ENCODE data around the gene RRP8. TPM values are rescaled to one million over a fixed set of nuclear protein-coding genes. Genes with fewer than 3 reads are reported as not detected.

RRP8 gene
- total and polyA plus RNA-seq, 10 of the 15 experiments (the other 5 are each of a cell fraction or from before 2014, with no cell fraction given) = 4.7 to 51.2 (median 23.9) TPM

DNA sequence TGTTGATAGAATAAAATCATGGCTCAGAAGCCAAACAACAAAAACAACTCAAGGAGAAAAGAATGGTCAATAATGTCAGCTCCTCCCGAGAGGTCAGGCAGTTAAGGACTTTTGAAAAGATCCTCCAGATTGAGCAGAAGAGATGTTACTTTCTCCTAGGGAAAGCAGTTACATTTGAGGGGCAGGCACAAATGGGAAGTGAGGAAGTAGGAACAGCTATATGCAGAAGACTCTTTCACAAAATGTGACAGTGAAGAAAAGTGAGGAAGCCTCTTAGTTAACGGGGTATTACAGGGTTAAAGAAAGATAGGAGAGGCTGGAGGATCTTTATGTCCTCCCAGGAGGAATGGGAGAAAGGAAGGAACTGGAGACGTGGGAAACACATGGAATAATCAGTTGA, 48.8 kb upstream of the RRP8 start:
- in situ Hi-C loops (cut with MboI) (no loop called here), intact Hi-C loops (cut with micrococcal nuclease; ENCODE audit: unreplicated experiment) (no loop called here)
- Histone ChIP-seq H3K9ac (ENCODE audit: control insufficient read depth, insufficient read depth, low read length) (no peak overlapping the region), H4K20me1 (ENCODE audit: control insufficient read depth, insufficient read depth) (no peaks in the 10 kb centered on the region), H3K4me1 (ENCODE audit: control insufficient read depth, insufficient read depth, low read length) (peaks cover 3% of the 10 kb centered on the region), H3K9me3 (replicated peaks; ENCODE audit: control insufficient read depth, insufficient read depth, low read length) (no peaks in the 10 kb centered on the region), H3K27me3 (replicated peaks in 1 of 2; ENCODE audit: control insufficient read depth in 2 of 2, insufficient read depth in 2 of 2, low read length in 1 of 2) (peaks cover 4% of the 10 kb centered on the region in 2 experiments), H3K4me2 (ENCODE audit: control insufficient read depth, insufficient read depth) (no peak overlapping the region), H2AFZ (ENCODE audit: control insufficient read depth, low read depth, low read length) (no peak overlapping the region), H3K27ac (ENCODE audit: control insufficient read depth, insufficient read depth) (no peak overlapping the region), H3K36me3 (ENCODE audit: control insufficient read depth in 2 of 2, insufficient read depth in 2 of 2, low read length in 1 of 2) (no peaks in the 10 kb centered on the region), H3K4me3 (no peak overlapping the region), H3K79me2 (ENCODE audit: control insufficient read depth, insufficient read depth, low read length) (no peaks in the 10 kb centered on the region)
- TF ChIP-seq ZZZ3 (IDR thresholded peaks at IDR 0.05; ENCODE audit: control insufficient read depth, insufficient read length, low read depth) (no peak), NR2C1 (IDR thresholded peaks at IDR 0.05) (no peak)
- no peak for ATAC-seq
- no peak for DNase-seq (ENCODE audit: low read depth, low spot score)
- ChIA-PET RAD21 (ENCODE audit: unreplicated experiment) (no interaction called here), CTCF (interaction anchor here (0.7 kb wide), 1 partner anchor 90 kb away, joined by 4 read pairs; no protein-coding TSS in a partner anchor), SMC1A (ENCODE audit: uncharacterized antibody, unreplicated experiment) (interaction anchor here (0.6 to 1.4 kb wide), 4 partner anchors 10 to 33 kb away, joined by 3 read pairs; partner anchors contain the start of gene TPP1), POLR2A (no interaction called here)
- BruUV-seq (replicated peaks) = no TSS peak
- FAIRE-seq = no peak
- WGBS (ENCODE audit: insufficient coverage, insufficient replicate concordance, low lambda C conversion rate, missing lambda C conversion rate) = 36% methylated on average over 3 of the region's 3 CpGs

DNA sequence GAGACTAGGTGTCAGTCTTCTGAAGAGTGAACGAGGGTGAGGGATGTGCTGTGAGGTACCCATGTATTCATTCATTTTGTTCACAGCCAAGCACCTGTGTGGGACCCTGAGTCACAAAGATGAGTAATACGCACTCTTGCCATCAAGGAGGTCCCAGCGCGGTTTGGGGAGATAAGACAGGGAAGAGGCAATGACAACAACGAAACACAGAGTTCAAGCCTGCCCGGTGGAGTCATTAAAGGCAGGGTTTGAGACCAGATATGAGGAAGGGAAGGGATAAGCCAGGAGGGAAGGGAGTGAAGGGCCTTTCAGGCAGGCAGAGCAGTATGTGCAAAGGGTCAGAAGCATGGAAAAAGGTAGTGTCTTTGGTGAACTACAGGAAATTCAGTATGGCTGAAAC, 47.6 kb upstream of the RRP8 start:
- DNase-seq (ENCODE audit: low read depth, low spot score) = no peak

More for the DNA sequence above, 47.6 kb upstream of the RRP8 start:
- Histone ChIP-seq H4K20me1 (ENCODE audit: control insufficient read depth, insufficient read depth) (no peaks in the 10 kb centered on the region), H3K9me3 (replicated peaks; ENCODE audit: control insufficient read depth, insufficient read depth, low read length) (no peaks in the 10 kb centered on the region), H3K27ac (ENCODE audit: control insufficient read depth, insufficient read depth) (no peak overlapping the region), H3K4me3 (no peak overlapping the region), H3K4me1 (ENCODE audit: control insufficient read depth, insufficient read depth, low read length) (peaks cover 15% of the 10 kb centered on the region), H3K4me2 (ENCODE audit: control insufficient read depth, insufficient read depth) (no peak overlapping the region), H3K36me3 (ENCODE audit: control insufficient read depth in 2 of 2, insufficient read depth in 2 of 2, low read length in 1 of 2) (no peaks in the 10 kb centered on the region), H3K9ac (ENCODE audit: control insufficient read depth, insufficient read depth, low read length) (no peak overlapping the region), H3K79me2 (ENCODE audit: control insufficient read depth, insufficient read depth, low read length) (no peaks in the 10 kb centered on the region), H2AFZ (ENCODE audit: control insufficient read depth, low read depth, low read length) (no peak overlapping the region), H3K27me3 (replicated peaks in 1 of 2; ENCODE audit: control insufficient read depth in 2 of 2, insufficient read depth in 2 of 2, low read length in 1 of 2) (peaks cover 0 to 3% of the 10 kb centered on the region in 2 experiments; a peak in 3 of 4 replicates)
- ATAC-seq = no peak
- in situ Hi-C loops (cut with MboI) (no loop called here), intact Hi-C loops (cut with micrococcal nuclease; ENCODE audit: unreplicated experiment) (no loop called here)
- SMC1A ChIA-PET (ENCODE audit: uncharacterized antibody, unreplicated experiment) = interaction anchor here (1.4 kb wide), 1 partner anchor 31 kb away, joined by 3 read pairs; the partner anchor contains the start of gene TPP1
- FAIRE-seq = no peak
- RAD21 ChIA-PET (ENCODE audit: unreplicated experiment) = no interaction called here
- TF ChIP-seq TCF7 (IDR thresholded peaks at IDR 0.05; ENCODE audit: borderline replicate concordance) = no peak
- no peak for TF ChIP-seq CHD1 (IDR thresholded peaks at IDR 0.05; ENCODE audit: low read depth, low read length)
- no TSS peak for BruUV-seq (replicated peaks)
- 51% methylated on average over 6 of the region's 6 CpGs for WGBS (ENCODE audit: insufficient coverage, insufficient replicate concordance, low lambda C conversion rate, missing lambda C conversion rate)
- CTCF ChIA-PET = interaction anchor here (4.7 kb wide), 1 partner anchor 8 kb away, joined by 22 read pairs; no protein-coding TSS in a partner anchor
- POLR2A ChIA-PET = no interaction called here

All from GM12878 (cell line).